Measurements from ENCODE around the gene FAF1.

Gene FAF1

DNA sequence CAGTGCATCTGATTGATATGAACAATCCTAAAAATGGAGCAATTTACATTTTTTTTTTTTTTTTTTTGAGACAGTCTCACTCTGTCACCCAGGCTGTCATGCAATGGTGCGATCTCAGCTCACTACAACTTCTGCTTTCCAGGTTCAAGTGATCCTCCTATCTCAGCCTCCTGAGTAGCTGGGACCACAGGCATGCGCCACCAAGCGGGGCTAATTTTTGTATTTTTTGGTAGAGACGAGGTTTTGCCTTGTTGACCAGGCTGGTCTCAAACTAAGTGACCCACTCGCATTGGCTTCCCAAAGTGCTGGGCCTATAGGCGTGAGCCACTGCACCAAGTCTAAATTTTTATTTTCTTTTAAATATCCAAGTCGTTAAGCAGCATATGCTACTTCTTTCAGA lies 109.0 kb downstream of the FAF1 start:
- H3K27ac ChIP-seq (ENCODE audit: low read depth, low read length): no peak overlapping the region
- H3K4me3 ChIP-seq (ENCODE audit: low read depth, low read length): no peak overlapping the region
- no peak overlapping the region for H3K9ac ChIP-seq (ENCODE audit: low read depth, low read length)
- no peaks in the 10 kb centered on the region for H3K4me1 ChIP-seq (ENCODE audit: control insufficient read depth, insufficient read depth, low read length)
- no peaks in the 10 kb centered on the region for H3K9me3 ChIP-seq (ENCODE audit: control insufficient read depth, insufficient read depth, low read length)
- H3K27me3 ChIP-seq (ENCODE audit: control insufficient read depth, insufficient read depth, low read length): no peaks in the 10 kb centered on the region
- no peaks in the 10 kb centered on the region for H3K36me3 ChIP-seq (ENCODE audit: control insufficient read depth, insufficient read depth, low read length)

DNA sequence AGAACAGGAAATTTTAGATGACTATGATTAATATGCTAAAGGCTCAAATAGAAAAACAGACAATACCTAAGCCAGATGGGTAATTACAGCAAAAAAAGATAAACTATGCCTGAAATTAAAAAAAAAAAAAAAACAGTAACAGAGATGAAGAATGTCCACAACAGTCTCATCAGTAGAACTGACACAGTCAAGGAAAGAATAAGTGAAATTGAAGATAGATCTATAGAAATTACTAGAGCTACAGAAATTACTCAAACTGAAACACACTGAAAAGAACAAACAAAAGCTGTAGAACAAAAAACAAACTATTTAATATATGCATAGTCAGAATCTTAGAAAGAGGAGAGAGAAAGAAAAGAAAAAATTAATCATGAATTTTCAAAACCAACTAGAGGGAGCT lies 112.8 kb downstream of the FAF1 start:
- Histone ChIP-seq H3K9ac (ENCODE audit: low read depth, low read length) (no peak overlapping the region), H3K4me3 (ENCODE audit: low read depth, low read length) (no peak overlapping the region), H3K9me3 (ENCODE audit: control insufficient read depth, insufficient read depth, low read length) (no peaks in the 10 kb centered on the region), H3K27ac (ENCODE audit: low read depth, low read length) (no peak overlapping the region), H3K4me1 (ENCODE audit: control insufficient read depth, insufficient read depth, low read length) (no peaks in the 10 kb centered on the region), H3K36me3 (ENCODE audit: control insufficient read depth, insufficient read depth, low read length) (no peaks in the 10 kb centered on the region), H3K27me3 (ENCODE audit: control insufficient read depth, insufficient read depth, low read length) (no peaks in the 10 kb centered on the region)

DNA sequence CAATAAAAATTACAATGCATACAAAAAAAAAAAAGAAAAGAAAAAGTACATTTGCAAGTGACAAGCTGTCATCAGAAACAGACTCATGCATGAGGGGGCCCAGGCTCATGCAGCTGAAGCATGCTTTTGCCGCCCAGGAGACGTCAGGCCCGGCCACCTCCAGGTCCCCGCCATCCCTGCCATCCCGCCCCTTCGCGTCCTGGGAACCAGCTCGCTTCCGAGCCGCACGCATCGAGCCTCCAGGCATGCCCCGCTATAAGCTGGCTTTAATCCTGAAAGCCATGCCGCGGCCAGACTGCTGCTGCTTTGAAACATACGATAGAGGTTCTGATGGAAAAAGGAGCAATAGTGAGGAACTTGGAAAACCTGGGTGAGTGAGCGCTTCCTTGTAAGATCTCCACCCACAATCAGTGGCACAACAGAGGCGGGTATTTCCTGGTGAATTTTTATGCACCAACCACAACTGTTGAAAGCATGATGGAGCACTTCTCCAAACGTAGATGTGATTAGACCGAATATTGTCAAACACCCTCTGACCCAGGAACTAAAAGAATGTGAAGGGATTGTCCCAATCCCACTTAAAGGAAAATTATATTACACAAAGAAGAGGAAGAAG lies 113.7 kb downstream of the FAF1 start:
- H3K36me3 ChIP-seq (ENCODE audit: control insufficient read depth, insufficient read depth, low read length): no peaks in the 10 kb centered on the region
- H3K27ac ChIP-seq (ENCODE audit: low read depth, low read length): no peak overlapping the region
- H3K4me3 ChIP-seq (ENCODE audit: low read depth, low read length): no peak overlapping the region
- no peak overlapping the region for H3K9ac ChIP-seq (ENCODE audit: low read depth, low read length)
- H3K27me3 ChIP-seq (ENCODE audit: control insufficient read depth, insufficient read depth, low read length): no peaks in the 10 kb centered on the region
- no peaks in the 10 kb centered on the region; the same call in 1 of the 2 replicates for H3K4me1 ChIP-seq (ENCODE audit: control insufficient read depth, insufficient read depth, low read length)
- no peaks in the 10 kb centered on the region for H3K9me3 ChIP-seq (ENCODE audit: control insufficient read depth, insufficient read depth, low read length)

DNA sequence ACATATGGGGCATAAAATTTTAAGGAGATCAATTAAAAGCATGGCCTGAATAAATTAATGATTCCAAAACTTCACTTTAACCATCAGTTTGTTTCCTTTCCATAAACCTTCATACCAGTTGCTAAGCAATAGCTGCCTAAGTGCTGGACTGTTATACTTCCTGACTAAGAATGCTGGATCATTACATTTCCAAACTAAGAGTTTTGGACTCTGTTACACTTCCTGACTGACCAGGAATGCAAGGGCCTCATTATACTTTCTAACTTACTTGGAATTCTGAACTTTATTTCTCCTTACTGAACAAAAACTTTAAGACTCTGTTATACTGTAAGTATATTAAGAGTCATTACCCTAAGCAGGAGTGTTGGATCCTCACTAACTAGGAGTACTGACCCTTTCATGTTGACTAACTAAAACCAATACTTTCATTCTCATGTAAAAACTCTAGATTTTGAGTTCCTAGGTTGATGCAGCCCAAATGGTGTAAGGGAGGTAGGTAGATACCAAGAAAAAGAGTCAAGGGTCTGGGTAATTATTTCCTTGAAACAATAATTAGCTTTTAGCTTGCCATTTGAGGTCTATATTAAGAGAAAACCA lies 118.2 kb downstream of the FAF1 start:
- no peaks in the 10 kb centered on the region; the same call in 1 of the 2 replicates for H3K4me1 ChIP-seq (ENCODE audit: control insufficient read depth, insufficient read depth, low read length)
- H3K27me3 ChIP-seq (ENCODE audit: control insufficient read depth, insufficient read depth, low read length): no peaks in the 10 kb centered on the region
- H3K4me3 ChIP-seq (ENCODE audit: low read depth, low read length): no peak overlapping the region
- H3K36me3 ChIP-seq (ENCODE audit: control insufficient read depth, insufficient read depth, low read length): no peaks in the 10 kb centered on the region
- H3K27ac ChIP-seq (ENCODE audit: low read depth, low read length): no peak overlapping the region
- H3K9ac ChIP-seq (ENCODE audit: low read depth, low read length): no peak overlapping the region
- H3K9me3 ChIP-seq (ENCODE audit: control insufficient read depth, insufficient read depth, low read length): no peaks in the 10 kb centered on the region

DNA sequence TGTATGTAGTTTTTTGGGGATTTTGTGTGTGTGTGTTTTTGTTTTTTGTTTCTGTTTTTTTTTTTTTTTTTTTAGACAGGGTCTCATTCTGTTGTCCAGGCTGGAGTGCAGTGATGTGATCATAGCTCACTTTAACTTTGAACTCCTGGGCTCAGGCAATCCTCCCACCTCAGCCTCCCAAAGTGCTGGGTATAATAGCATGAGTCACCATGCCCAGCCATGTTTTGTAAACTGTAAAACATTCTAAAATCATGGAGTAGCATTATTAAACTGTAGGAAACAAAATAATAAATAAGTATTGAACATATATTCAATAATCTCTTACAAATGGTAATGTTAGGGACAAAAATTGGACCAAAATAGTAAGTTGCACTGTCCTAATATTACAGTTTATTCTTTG lies 124.0 kb downstream of the FAF1 start:
- Histone ChIP-seq H3K36me3 (ENCODE audit: control insufficient read depth, insufficient read depth, low read length) (no peaks in the 10 kb centered on the region), H3K27me3 (ENCODE audit: control insufficient read depth, insufficient read depth, low read length) (no peaks in the 10 kb centered on the region), H3K4me3 (ENCODE audit: low read depth, low read length) (no peak overlapping the region), H3K27ac (ENCODE audit: low read depth, low read length) (no peak overlapping the region), H3K4me1 (ENCODE audit: control insufficient read depth, insufficient read depth, low read length) (no peaks in the 10 kb centered on the region), H3K9ac (ENCODE audit: low read depth, low read length) (no peak overlapping the region), H3K9me3 (ENCODE audit: control insufficient read depth, insufficient read depth, low read length) (peaks cover 4% of the 10 kb centered on the region; the same call in 1 of the 2 replicates)

DNA sequence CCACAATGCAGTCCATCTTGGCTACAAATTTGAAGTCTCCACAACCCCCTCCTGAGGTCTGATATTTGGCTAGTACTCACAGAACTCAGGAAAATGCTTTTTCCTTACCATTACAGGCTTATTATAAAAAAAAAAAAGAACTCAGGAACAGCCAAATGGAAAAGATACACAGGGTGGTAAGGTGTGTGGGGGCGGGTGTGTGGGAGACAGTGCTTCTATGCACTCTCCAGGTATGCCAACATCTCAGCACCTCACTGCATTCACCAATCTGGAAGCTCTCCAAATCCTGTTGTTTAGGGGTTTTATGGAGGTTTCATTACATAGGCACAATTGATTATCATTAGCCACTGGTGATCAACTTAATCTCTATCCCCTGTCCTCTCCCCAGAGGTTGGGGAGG lies 126.9 kb downstream of the FAF1 start:
- Histone ChIP-seq H3K4me1 (ENCODE audit: control insufficient read depth, insufficient read depth, low read length) (no peaks in the 10 kb centered on the region), H3K4me3 (ENCODE audit: low read depth, low read length) (no peak overlapping the region), H3K27me3 (ENCODE audit: control insufficient read depth, insufficient read depth, low read length) (no peaks in the 10 kb centered on the region), H3K9me3 (ENCODE audit: control insufficient read depth, insufficient read depth, low read length) (peaks cover 4% of the 10 kb centered on the region; the same call in 1 of the 2 replicates), H3K36me3 (ENCODE audit: control insufficient read depth, insufficient read depth, low read length) (no peaks in the 10 kb centered on the region), H3K27ac (ENCODE audit: low read depth, low read length) (no peak overlapping the region), H3K9ac (ENCODE audit: low read depth, low read length) (no peak overlapping the region)

DNA sequence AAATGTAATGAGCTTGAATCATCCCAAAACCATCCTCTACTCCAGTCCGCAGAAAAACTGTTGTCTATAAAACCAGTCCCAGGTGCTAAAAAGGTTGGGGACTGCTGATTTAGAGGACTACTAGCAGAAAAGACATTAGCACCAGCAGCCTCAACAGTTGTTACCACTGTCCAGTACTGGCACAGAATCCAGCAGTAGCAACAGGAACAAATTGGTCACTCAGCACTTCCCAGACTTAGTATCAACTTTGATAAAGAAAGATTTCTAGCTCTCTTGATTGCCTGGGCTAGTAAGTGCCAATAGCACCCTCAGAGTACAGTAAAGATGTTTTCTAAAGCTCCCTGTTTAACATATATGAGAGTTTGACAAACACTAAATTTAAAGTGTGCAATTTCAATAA lies 127.9 kb downstream of the FAF1 start:
- H3K9me3 ChIP-seq (ENCODE audit: control insufficient read depth, insufficient read depth, low read length): peaks cover 7% of the 10 kb centered on the region
- H3K9ac ChIP-seq (ENCODE audit: low read depth, low read length): no peak overlapping the region
- no peak overlapping the region for H3K4me3 ChIP-seq (ENCODE audit: low read depth, low read length)
- no peaks in the 10 kb centered on the region for H3K27me3 ChIP-seq (ENCODE audit: control insufficient read depth, insufficient read depth, low read length)
- H3K4me1 ChIP-seq (ENCODE audit: control insufficient read depth, insufficient read depth, low read length): no peaks in the 10 kb centered on the region
- H3K27ac ChIP-seq (ENCODE audit: low read depth, low read length): no peak overlapping the region
- no peaks in the 10 kb centered on the region for H3K36me3 ChIP-seq (ENCODE audit: control insufficient read depth, insufficient read depth, low read length)

DNA sequence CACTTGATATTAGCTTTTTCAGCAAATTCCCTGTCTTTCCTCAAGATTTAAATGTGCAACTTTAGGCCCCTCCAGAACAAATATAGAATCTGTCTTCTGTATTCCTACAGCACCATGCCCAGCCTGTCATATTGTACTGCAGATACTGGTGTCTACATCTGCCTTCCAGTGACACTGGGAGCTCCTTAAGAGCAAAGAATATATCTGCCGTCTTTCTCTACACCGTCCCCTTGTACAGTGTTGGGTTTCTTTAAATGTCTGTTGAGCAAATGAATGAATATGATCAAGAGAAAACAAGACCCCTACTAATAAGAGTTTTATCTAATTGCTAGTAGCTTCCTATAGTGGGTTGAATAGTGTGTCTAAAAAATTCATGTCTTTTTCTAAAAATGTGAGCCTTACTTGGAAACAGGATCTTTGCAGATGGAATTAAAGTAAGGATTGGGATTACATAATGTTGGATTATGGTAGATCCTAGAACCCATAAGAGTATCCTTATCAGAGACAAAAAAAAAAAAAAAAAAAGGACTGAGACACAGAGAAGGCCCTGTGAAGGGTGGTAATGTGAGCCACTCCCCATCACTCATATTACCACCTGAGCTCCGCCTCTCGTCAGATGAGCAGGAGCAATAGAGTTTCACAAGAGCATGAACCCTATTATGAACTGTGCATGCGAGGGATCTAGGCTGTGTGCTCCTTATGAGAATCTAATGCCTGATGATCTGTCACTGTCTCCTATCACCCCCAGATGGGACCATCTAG lies 128.6 kb downstream of the FAF1 start:
- Histone ChIP-seq H3K4me1 (ENCODE audit: control insufficient read depth, insufficient read depth, low read length) (no peaks in the 10 kb centered on the region), H3K9me3 (ENCODE audit: control insufficient read depth, insufficient read depth, low read length) (peaks cover 7% of the 10 kb centered on the region), H3K9ac (ENCODE audit: low read depth, low read length) (no peak overlapping the region), H3K36me3 (ENCODE audit: control insufficient read depth, insufficient read depth, low read length) (no peaks in the 10 kb centered on the region), H3K4me3 (ENCODE audit: low read depth, low read length) (no peak overlapping the region), H3K27me3 (ENCODE audit: control insufficient read depth, insufficient read depth, low read length) (no peaks in the 10 kb centered on the region), H3K27ac (ENCODE audit: low read depth, low read length) (no peak overlapping the region)

DNA sequence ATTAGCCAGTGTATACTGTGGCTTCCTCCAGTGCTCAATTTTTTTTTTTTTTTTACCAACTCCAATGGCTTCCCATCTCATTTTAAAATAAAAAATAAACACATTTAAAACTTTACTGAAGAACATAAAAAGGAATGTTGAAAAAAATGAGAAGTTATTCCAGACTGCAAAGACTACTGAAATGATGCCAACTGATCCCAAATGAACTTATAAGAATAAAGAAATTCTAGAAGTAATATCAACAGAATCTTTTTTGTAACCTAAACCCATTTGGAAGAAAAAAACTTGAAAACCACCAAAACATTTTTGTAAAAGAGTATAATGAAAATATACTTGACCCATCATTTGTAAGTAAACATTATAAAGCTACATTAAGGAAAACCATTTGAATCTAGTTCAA lies 129.4 kb downstream of the FAF1 start:
- H3K36me3 ChIP-seq (ENCODE audit: control insufficient read depth, insufficient read depth, low read length): no peaks in the 10 kb centered on the region
- H3K27me3 ChIP-seq (ENCODE audit: control insufficient read depth, insufficient read depth, low read length): no peaks in the 10 kb centered on the region
- no peak overlapping the region for H3K27ac ChIP-seq (ENCODE audit: low read depth, low read length)
- no peaks in the 10 kb centered on the region for H3K4me1 ChIP-seq (ENCODE audit: control insufficient read depth, insufficient read depth, low read length)
- H3K9ac ChIP-seq (ENCODE audit: low read depth, low read length): no peak overlapping the region
- H3K9me3 ChIP-seq (ENCODE audit: control insufficient read depth, insufficient read depth, low read length): peaks cover 7% of the 10 kb centered on the region
- no peak overlapping the region for H3K4me3 ChIP-seq (ENCODE audit: low read depth, low read length)

DNA sequence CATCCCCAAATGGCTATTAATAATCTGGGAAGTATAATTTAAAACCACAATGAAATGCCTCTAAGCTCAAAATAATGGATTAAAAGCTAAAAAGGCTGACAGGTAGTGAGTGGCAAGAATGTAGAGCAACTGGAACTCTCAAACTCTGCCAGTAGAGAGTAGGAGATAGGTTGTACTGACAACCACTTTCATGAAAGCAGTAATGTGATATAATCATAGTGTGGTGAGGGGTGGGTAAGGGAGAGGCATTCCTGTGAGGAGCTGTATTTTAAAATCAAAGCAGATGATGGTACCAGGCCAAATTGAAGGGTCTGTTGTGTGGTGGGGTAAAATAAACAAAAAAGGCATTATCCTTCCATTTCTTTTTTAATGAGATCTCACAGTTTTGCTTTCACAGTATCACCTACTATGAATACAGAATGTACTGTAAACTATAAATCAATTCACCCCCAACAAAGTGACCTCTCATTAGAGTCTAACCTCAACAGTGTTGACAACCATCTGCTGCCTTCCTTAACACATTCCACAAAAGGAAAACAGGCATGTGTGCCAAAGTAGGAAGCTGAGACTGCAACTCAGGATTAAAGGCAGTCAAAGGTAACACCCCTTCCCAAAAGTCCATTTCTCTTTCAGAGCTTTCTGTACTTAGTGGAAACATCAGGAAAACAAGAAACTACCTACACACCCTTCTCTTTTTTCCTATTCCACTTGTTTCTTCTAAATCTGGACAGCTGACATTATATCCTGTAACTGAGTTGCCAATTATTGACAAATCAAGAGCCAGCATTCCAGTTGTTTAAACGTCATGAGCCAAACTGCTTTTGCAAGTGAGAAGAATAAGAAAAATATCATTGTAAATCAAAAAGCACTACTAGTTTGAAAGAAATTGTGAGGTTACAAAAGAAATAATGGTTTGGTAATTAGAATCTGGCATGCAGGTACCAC lies 130.8 kb downstream of the FAF1 start:
- no peak overlapping the region for H3K27ac ChIP-seq (ENCODE audit: low read depth, low read length)
- no peak overlapping the region for H3K4me3 ChIP-seq (ENCODE audit: low read depth, low read length)
- no peak overlapping the region for H3K9ac ChIP-seq (ENCODE audit: low read depth, low read length)
- peaks cover 7% of the 10 kb centered on the region for H3K9me3 ChIP-seq (ENCODE audit: control insufficient read depth, insufficient read depth, low read length)
- no peaks in the 10 kb centered on the region for H3K4me1 ChIP-seq (ENCODE audit: control insufficient read depth, insufficient read depth, low read length)
- no peaks in the 10 kb centered on the region for H3K27me3 ChIP-seq (ENCODE audit: control insufficient read depth, insufficient read depth, low read length)
- no peaks in the 10 kb centered on the region for H3K36me3 ChIP-seq (ENCODE audit: control insufficient read depth, insufficient read depth, low read length)
